Skeletal muscle tissue (tissue), 4 donors: ENCODE results near the gene RTP3. TPM values are rescaled to one million over a fixed set of nuclear protein-coding genes. Genes with fewer than 3 reads are reported as not detected.

Source experiments
- H3K27ac ChIP-seq: one replicate; pipeline ENCODE4 v1.7.0; 2013; ENCODE audit warnings: mild to moderate bottlenecking, low read depth, low read length, inconsistent platforms
- H3K27me3 ChIP-seq, 3 donors: one replicate each; pipeline ENCODE4 v1.7.0; 2013; ENCODE audit warnings: low read length in 3 of 3; ENCODE audit not compliant: control insufficient read depth in 3 of 3, insufficient read depth in 3 of 3
- H3K36me3 ChIP-seq, 3 donors: one replicate each; pipeline ENCODE4 v1.7.0; 2013; ENCODE audit warnings: low read length in 3 of 3; ENCODE audit not compliant: control insufficient read depth in 3 of 3, insufficient read depth in 3 of 3
- H3K4me1 ChIP-seq, 3 donors: one replicate each; pipeline ENCODE4 v1.7.0; 2013; ENCODE audit warnings: low read length in 3 of 3, mild to moderate bottlenecking in 3 of 3; ENCODE audit not compliant: control insufficient read depth in 3 of 3, insufficient read depth in 3 of 3
- H3K4me3 ChIP-seq, 3 donors: one replicate each; pipeline ENCODE4 v1.7.0; 2013; ENCODE audit warnings: low read length in 3 of 3
- H3K9ac ChIP-seq, 3 donors: one replicate each; pipeline ENCODE4 v1.7.0; 2013; ENCODE audit warnings: low read length in 3 of 3, mild to moderate bottlenecking in 3 of 3, moderate library complexity in 2 of 3, low read depth in 1 of 3
- H3K9me3 ChIP-seq, 3 donors: one replicate each; pipeline ENCODE4 v1.7.0; 2013; ENCODE audit warnings: low read length in 3 of 3; ENCODE audit not compliant: control insufficient read depth in 3 of 3
- total RNA-seq: library from RNA; depleted of rRNA; stranded (reverse); fragments of >200 nt; gene quantifications from one replicate; pipeline ENCODE4 v1.2.3, GENCODE V29; 2014
- donor health status: Osteomylitis.

The RTP3 gene
- total RNA-seq, 1 donor from 2014 or later = under 0.01 TPM

DNA sequence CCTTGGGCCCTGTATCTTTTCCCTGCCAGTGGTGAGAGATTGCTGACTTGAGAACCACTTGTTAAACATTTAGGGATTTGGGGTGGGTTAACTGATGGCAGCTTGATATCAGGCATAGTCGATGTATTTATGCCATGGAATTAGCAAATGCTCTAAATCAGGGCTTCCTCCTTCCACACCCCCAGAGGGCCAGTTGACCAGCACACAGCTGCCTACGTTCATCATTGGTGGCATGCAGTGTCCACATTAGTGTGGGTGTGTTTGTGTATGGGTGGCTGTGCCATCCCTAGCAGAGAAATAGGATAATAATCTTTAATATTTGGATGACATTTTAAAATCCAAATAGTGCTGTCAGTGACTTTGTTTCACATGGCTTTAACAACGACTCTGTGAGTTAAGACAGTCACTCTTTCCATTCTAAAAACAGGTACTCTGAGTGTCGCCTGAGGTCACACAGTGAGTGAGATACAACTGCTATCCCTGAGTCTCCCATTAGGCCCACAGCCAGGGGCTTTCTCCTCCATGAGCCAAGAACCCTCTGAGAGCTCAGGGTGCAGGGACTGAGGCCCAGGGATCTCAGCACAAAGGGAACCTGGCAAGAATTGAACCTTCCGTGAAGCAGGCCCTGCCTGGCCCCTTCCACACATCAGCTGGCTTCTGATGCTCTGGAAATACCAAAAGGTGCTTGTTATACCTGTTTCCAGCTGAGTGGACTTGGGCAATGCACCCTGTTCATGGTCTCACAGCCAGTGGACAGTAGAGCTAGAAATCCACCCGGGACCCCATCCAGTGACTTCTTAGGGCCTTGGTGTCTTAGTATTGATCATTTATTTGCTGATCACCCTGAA lies 28.8 kb upstream of the RTP3 start:
- Histone ChIP-seq H3K36me3 (no peaks in the 10 kb centered on the region), H3K27me3 (peaks cover 0 to 8% (median 4%) of the 10 kb centered on the region in 3 donors), H3K9ac (peak overlapping the region in 2 of 3 donors; percentile 20 to 51), H3K4me3 (no peak overlapping the region), H3K4me1 (peaks cover 45 to 54% (median 48%) of the 10 kb centered on the region in 3 donors), H3K9me3 (no peaks in the 10 kb centered on the region), H3K27ac (peak overlapping the region; percentile 42)

DNA sequence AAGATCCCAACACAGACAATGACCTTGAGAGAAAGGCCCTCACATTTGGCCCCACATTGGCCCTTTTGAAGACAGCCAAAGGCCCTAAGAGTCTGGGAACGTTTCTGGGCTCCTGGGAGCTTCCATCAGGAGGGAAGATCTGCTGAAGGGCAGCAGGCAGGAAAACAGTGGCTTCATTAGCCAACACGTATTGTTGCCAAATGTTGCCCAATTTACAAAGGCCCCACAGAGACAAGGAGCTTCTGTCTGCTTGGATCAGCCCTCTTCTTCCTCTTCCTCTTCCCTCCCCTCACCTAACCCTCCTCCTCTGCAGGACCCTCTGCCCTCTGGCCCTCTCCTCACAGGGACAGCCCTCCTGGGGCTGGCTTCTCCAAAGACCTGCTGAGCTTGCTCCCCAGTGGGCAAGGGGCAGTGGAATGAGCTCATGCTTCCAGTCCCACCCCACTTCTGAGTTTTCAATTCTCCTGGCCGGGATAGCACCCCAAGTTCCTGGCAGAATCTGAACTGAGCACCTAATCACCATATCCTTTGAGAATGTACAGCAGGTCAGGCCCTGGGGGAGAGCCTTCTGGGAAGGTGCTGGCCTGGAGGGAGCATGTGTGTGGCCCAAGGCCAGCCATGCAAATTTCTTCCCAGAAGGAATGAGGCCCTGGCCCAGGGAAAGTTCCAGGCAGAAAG lies 28.0 kb upstream of the RTP3 start:
- peaks cover 0 to under 1% (median 0%) of the 10 kb centered on the region in 3 donors for H3K27me3 ChIP-seq
- H3K9ac ChIP-seq = peak overlapping the region in 1 of 3 donors; percentile 51
- H3K4me1 ChIP-seq = peaks cover 45 to 54% (median 47%) of the 10 kb centered on the region in 3 donors
- H3K36me3 ChIP-seq = no peaks in the 10 kb centered on the region
- H3K9me3 ChIP-seq = peaks cover 0 to 3% (median 0%) of the 10 kb centered on the region in 3 donors
- no peak overlapping the region for H3K27ac ChIP-seq
- H3K4me3 ChIP-seq = no peak overlapping the region

DNA sequence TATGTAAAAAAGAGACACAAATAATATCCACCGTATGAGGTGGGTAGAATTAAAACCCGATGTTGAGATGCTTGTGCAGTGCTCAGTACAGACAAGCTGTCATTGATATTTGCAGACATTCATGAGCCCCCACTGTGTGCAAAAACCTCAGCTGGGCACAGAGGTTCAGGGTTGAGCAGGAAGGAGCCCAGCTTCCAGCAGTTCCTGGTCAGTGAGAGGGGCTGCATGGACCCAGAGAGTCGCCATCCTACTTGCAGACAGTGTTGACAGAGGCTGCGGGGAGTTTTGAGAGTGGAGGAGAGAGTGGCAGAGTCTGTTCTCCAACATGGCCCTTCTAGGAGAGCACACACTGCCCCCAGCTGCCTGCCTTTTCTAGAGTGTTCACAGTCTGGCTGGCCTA lies 26.9 kb upstream of the RTP3 start:
- peaks cover 45 to 54% (median 47%) of the 10 kb centered on the region in 3 donors for H3K4me1 ChIP-seq
- no peaks in the 10 kb centered on the region for H3K27me3 ChIP-seq
- H3K4me3 ChIP-seq = no peak overlapping the region
- no peaks in the 10 kb centered on the region for H3K36me3 ChIP-seq
- H3K27ac ChIP-seq = no peak overlapping the region
- H3K9ac ChIP-seq = no peak overlapping the region
- peaks cover 0 to 3% (median 0%) of the 10 kb centered on the region in 3 donors for H3K9me3 ChIP-seq

DNA sequence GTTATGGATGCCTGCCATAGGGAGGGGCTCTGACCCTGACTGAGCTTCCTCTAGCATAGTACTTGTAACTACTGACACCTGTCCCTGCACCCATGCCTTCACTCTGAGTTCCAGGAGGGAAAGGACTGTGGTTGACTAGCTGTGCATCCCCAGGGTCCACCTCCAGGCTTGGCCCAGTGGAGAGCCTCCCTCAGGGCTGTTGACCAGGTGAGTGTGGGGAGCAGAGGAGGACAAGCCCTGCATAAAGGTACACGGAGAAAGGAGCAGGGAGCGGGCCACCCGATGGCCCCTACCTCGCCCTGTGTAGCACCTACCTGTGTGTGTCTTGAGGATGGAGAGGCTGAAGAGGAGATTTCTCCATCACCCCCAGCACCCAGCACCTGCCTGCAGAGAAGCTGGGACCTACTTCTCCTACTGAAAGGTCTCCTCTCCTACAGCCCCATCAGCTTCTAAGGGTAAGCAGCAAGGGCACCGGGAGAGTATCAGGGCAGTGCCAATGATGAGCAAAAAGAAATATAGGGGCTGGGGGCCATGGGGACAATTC lies 26.3 kb upstream of the RTP3 start:
- Histone ChIP-seq H3K36me3 (no peaks in the 10 kb centered on the region), H3K9ac (peak overlapping the region in 1 of 3 donors; percentile 17), H3K4me3 (no peak overlapping the region), H3K27ac (no peak overlapping the region), H3K4me1 (peaks cover 45 to 49% (median 45%) of the 10 kb centered on the region in 3 donors), H3K9me3 (peaks cover 0 to 3% (median 0%) of the 10 kb centered on the region in 3 donors), H3K27me3 (no peaks in the 10 kb centered on the region)

DNA sequence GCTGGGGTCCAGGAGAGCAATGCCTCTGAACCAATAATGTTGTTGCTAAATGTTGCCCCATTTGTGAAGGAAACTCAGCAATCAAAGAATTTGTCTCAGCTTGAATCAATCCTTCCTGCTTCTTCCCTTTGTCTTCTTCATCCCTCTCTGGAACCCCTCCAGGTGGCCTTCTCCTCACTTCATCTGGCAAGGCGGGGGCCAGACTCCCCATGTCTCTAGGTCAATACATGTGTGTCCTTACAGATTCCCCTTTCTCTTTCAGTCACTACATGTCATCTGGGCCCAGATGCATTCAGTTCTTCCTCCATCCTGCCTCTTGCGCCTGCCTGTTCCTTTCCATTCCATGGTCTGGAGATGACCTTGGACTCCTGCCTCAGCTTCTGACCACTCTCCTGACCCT lies 25.0 kb upstream of the RTP3 start:
- Histone ChIP-seq H3K36me3 (no peaks in the 10 kb centered on the region), H3K27me3 (no peaks in the 10 kb centered on the region), H3K4me3 (no peak overlapping the region), H3K4me1 (peaks cover 43 to 45% (median 45%) of the 10 kb centered on the region in 3 donors), H3K9ac (no peak overlapping the region), H3K9me3 (peaks cover 0 to 3% (median 0%) of the 10 kb centered on the region in 3 donors), H3K27ac (no peak overlapping the region)

DNA sequence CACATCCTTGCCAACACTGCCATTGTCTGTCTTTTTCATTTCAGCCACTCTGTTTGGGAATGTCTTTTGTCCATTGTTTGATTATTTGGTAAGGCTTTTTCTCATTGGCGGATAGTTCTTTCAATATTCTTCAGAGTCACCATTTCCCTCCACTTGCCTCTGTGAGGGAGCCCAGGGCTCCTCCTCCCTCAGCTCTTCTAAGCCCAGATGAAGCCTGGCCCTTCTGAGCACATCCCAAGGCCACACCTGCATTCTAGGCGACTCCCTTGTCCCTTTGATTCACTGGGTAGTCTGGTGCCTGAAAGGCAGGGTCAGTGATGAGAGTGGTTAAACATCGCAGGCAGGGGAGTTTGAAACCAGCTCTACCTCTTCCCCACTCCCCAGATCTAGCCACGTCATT lies 20.6 kb upstream of the RTP3 start:
- Histone ChIP-seq H3K9ac (no peak overlapping the region), H3K4me3 (no peak overlapping the region), H3K36me3 (no peaks in the 10 kb centered on the region), H3K27ac (no peak overlapping the region), H3K4me1 (peaks cover 1 to 2% (median 2%) of the 10 kb centered on the region in 3 donors), H3K27me3 (peaks cover 0 to 3% (median 0%) of the 10 kb centered on the region in 3 donors), H3K9me3 (peaks cover 0 to 3% (median 0%) of the 10 kb centered on the region in 3 donors)

DNA sequence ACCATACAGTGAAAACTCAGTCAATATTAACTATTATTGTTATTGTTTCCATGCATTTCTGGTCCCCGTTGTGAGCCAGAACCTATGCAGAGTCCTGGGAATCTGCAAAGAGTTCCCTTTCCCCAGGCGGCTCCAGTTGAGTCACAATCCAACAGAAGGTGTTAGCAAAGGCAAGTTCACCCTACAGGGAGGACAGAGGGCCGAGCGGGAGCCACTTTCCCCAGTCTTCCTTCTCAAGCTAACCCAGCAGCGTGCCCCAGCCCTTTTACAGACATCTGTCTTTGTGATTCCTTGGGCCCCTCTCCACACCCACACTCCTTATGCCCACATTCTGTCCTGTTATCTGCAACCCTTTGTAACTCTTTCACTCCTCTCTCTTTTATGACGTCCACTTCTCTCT lies 20.0 kb upstream of the RTP3 start:
- Histone ChIP-seq H3K9me3 (peaks cover 0 to 3% (median 0%) of the 10 kb centered on the region in 3 donors), H3K36me3 (no peaks in the 10 kb centered on the region), H3K27me3 (peaks cover 0 to 3% (median 0%) of the 10 kb centered on the region in 3 donors)

DNA sequence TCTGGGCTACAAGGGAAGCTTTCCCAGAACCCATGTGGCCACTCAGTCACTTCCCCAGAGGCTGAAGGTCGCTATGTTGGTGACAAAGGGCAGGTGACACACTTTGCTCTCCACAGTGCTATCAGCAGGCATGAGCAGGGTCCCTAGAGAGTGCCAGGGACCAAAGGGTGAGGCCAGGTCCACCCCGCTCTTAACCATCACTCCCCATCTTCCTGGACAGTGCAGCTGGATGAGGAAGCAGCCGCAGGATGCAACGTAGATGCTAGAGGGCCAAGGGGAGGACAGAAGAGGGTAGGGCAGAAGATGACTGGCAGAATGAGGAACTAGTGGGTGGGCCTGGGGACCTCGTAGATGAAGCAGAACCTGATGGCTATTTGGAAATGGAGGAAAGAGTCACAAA lies 19.4 kb upstream of the RTP3 start:
- Histone ChIP-seq H3K9me3 (peaks cover 0 to 3% (median 0%) of the 10 kb centered on the region in 3 donors), H3K27me3 (peaks cover 0 to 3% (median 0%) of the 10 kb centered on the region in 3 donors), H3K4me1 (no peaks in the 10 kb centered on the region), H3K4me3 (no peak overlapping the region), H3K27ac (no peak overlapping the region), H3K36me3 (no peaks in the 10 kb centered on the region), H3K9ac (no peak overlapping the region)

More for the DNA sequence above, 20.0 kb upstream of the RTP3 start:
- Histone ChIP-seq H3K4me1 (peaks cover 0 to under 1% (median 0%) of the 10 kb centered on the region in 3 donors), H3K4me3 (no peak overlapping the region), H3K9ac (no peak overlapping the region), H3K27ac (no peak overlapping the region)

DNA sequence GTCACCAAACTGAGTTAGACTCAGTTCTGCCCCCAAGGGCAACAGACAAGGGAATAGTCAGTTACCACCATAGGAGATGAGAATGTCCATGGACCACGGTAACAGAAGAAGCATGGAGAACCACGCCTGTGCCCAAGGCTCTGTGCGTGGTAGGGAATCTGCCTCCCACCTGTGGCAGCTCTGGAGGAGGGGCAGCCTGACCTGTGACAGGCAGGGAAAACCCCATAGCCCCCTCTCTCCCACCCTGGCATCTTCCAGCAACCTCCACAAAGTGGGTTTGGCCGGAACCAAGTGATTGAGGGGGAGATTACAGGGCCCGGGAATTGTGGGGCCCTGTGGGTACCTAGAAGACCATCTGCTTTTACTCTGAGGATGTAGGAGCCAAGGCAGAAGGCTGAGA lies 18.8 kb upstream of the RTP3 start:
- Histone ChIP-seq H3K9ac (no peak overlapping the region), H3K4me1 (no peaks in the 10 kb centered on the region), H3K9me3 (peaks cover 0 to 3% (median 0%) of the 10 kb centered on the region in 3 donors), H3K27ac (no peak overlapping the region), H3K27me3 (peaks cover 0 to 3% (median 0%) of the 10 kb centered on the region in 3 donors), H3K4me3 (no peak overlapping the region), H3K36me3 (no peaks in the 10 kb centered on the region)
